Measurements from ENCODE around the gene EGFLAM.

The EGFLAM gene

GRCh38 chr5:38417658-38418017 lies 159.3 kb downstream of the EGFLAM start:
- no peak for DNase-seq (ENCODE audit: low read depth in 2 of 2)

GRCh38 chr5:38420246-38420645 lies 161.9 kb downstream of the EGFLAM start:
- no peak for DNase-seq (ENCODE audit: low read depth in 2 of 2)

GRCh38 chr5:38420691-38421390 lies 162.5 kb downstream of the EGFLAM start:
- DNase-seq (ENCODE audit: low read depth in 2 of 2), result no peak

- DNase-seq (ENCODE audit: low read depth in 2 of 2), result no peak
Measured at GRCh38 chr5:38422622-38423021, 164.3 kb downstream of the EGFLAM start.

- DNase-seq (ENCODE audit: low read depth in 2 of 2), result no peak
Measured at GRCh38 chr5:38423276-38424147, 165.2 kb downstream of the EGFLAM start.

GRCh38 chr5:38424148-38425060 lies 166.0 kb downstream of the EGFLAM start:
- no peak for DNase-seq (ENCODE audit: low read depth in 2 of 2)

- DNase-seq (ENCODE audit: low read depth in 2 of 2), result no peak
Measured at GRCh38 chr5:38426490-38426889, 168.1 kb downstream of the EGFLAM start.

- DNase-seq (ENCODE audit: low read depth in 2 of 2), result no peak
Measured at GRCh38 chr5:38426986-38427950, 168.9 kb downstream of the EGFLAM start.

- DNase-seq (ENCODE audit: low read depth in 2 of 2), result no peak
Measured at GRCh38 chr5:38431242-38431853, 173.0 kb downstream of the EGFLAM start.

- no peak for DNase-seq (ENCODE audit: low read depth in 2 of 2)
Measured at GRCh38 chr5:38433160-38433861, 175.0 kb downstream of the EGFLAM start.

GRCh38 chr5:38434966-38435705 lies 176.8 kb downstream of the EGFLAM start:
- no peak for DNase-seq (ENCODE audit: low read depth in 2 of 2)

- DNase-seq (ENCODE audit: low read depth in 2 of 2), result no peak
Measured at GRCh38 chr5:38438757-38439156, 180.4 kb downstream of the EGFLAM start.

GRCh38 chr5:38441453-38442246 lies 183.3 kb downstream of the EGFLAM start:
- peak; percentile 30 to 71 for DNase-seq (ENCODE audit: low read depth in 2 of 2)

GRCh38 chr5:38442247-38442573 lies 183.9 kb downstream of the EGFLAM start:
- DNase-seq (ENCODE audit: low read depth in 2 of 2), result no peak

GRCh38 chr5:38443390-38443789 lies 185.0 kb downstream of the EGFLAM start:
- DNase-seq (ENCODE audit: low read depth in 2 of 2), result no peak

GRCh38 chr5:38445374-38446028 lies 187.1 kb downstream of the EGFLAM start:
- no peak for DNase-seq (ENCODE audit: low read depth in 2 of 2)

- DNase-seq (ENCODE audit: low read depth in 2 of 2), result no peak
Measured at GRCh38 chr5:38446029-38446522, 187.7 kb downstream of the EGFLAM start.

- no peak for DNase-seq (ENCODE audit: low read depth in 2 of 2)
Measured at GRCh38 chr5:38447056-38447455, 188.7 kb downstream of the EGFLAM start.
